Cardiac muscle cell (in vitro differentiated cells and primary cell): Measurements from ENCODE around the gene ACAP1. TPM values are rescaled to one million over a fixed set of nuclear protein-coding genes. Genes with fewer than 3 reads are reported as not detected.

Experiments
- DNase-seq, 2 donors: peaks; one replicate each; pipeline versions ENCODE4 v3.0.0 to v3.0.0-alpha.2; 2010 to 2017; ENCODE audit warnings: low read depth in 1 of 2, low spot score in 1 of 2
- H3K27ac ChIP-seq: fragments of 200-600 bp; sonication (generic); 2 replicates; pipeline ENCODE4 v1.5.1; 2016
- H3K27me3 ChIP-seq: fragments of 200-600 bp; sonication (generic); 2 replicates; pipeline ENCODE4 v1.6.0; 2016; ENCODE audit warnings: control low read depth
- H3K36me3 ChIP-seq: fragments of 200-600 bp; sonication (generic); 2 replicates; pipeline ENCODE4 v1.5.1; 2016; ENCODE audit warnings: control low read depth
- H3K4me1 ChIP-seq: fragments of 200-600 bp; sonication (generic); 2 replicates; pipeline ENCODE4 v1.8.1; 2017; ENCODE audit warnings: low read depth, mild to moderate bottlenecking, mixed run types
- H3K4me3 ChIP-seq: fragments of 200-600 bp; sonication (generic); 2 replicates; pipeline ENCODE4 v1.5.1; 2016; ENCODE audit warnings: mild to moderate bottlenecking
- H3K9me3 ChIP-seq: fragments of 200-600 bp; sonication (generic); 2 replicates; pipeline ENCODE4 v1.5.1; 2017; ENCODE audit warnings: low read depth, mild to moderate bottlenecking, control low read depth
- CTCF ChIP-seq: IDR thresholded peaks from 2 replicates; pipeline ENCODE4 v1.5.1; 2012; ENCODE audit warnings: low read depth, mild to moderate bottlenecking, low read length
- polyA plus RNA-seq: library from polyadenylated mRNA; unstranded; fragments of >200 nt; fragmentation: Nextera tagmentation; extraction: Ambion mirVana; gene quantifications from 2 replicates; pipeline ENCODE4 v1.2.1, GENCODE V29; 2016
- total RNA-seq: library from RNA; depleted of rRNA; stranded (reverse); fragments of >200 nt; gene quantifications from 2 replicates; pipeline ENCODE4 v1.2.3, GENCODE V29; 2016

Gene ACAP1
- total and polyA plus RNA-seq, 2 experiments from 2014 or later = 1.4 to 32.1 TPM

GRCh38 chr17:7392696-7393612 is 56.6 kb downstream of the ACAP1 start:
- Histone ChIP-seq H3K27ac (no peak overlapping the region), H3K9me3 (no peaks in the 10 kb centered on the region), H3K4me1 (peaks cover 4% of the 10 kb centered on the region), H3K4me3 (peak overlapping the region; percentile 74), H3K36me3 (no peaks in the 10 kb centered on the region), H3K27me3 (no peaks in the 10 kb centered on the region)
- TF ChIP-seq CTCF = no peak
- no peak for DNase-seq

- DNase-seq = peak; percentile 16 to 60
- H3K4me3 ChIP-seq = peak overlapping the region; percentile 74
- no peak for TF ChIP-seq CTCF
- H3K9me3 ChIP-seq = no peaks in the 10 kb centered on the region
- H3K27me3 ChIP-seq = no peaks in the 10 kb centered on the region
- no peak overlapping the region for H3K27ac ChIP-seq
- no peaks in the 10 kb centered on the region for H3K36me3 ChIP-seq
- peaks cover 4% of the 10 kb centered on the region for H3K4me1 ChIP-seq
Measured at GRCh38 chr17:7393613-7394451, 57.5 kb downstream of the ACAP1 start.

- Histone ChIP-seq H3K27ac (peak within 1 kb of the TSS; percentile 87), H3K27me3 (no peaks in the 10 kb centered on the region), H3K9me3 (no peaks in the 10 kb centered on the region), H3K36me3 (no peaks in the 10 kb centered on the region), H3K4me3 (peak within 1 kb of the TSS; percentile 74), H3K4me1 (peaks cover 4% of the 10 kb centered on the region)
- DNase-seq = peak; percentile 89 to 93
- TF ChIP-seq CTCF = peak; percentile 40
Measured at GRCh38 chr17:7394452-7395191, 58.3 kb downstream of the ACAP1 start, which contains the start of gene PLSCR3. Gene PLSCR3, minus strand, starts transcription at chr17:7394525. Its CDS starts 415 bp downstream, at chr17:7394110.

- Histone ChIP-seq H3K36me3 (no peaks in the 10 kb centered on the region), H3K27me3 (no peaks in the 10 kb centered on the region), H3K4me3 (no peak overlapping the region), H3K4me1 (peaks cover 4% of the 10 kb centered on the region), H3K27ac (no peak overlapping the region), H3K9me3 (no peaks in the 10 kb centered on the region)
- no peak for DNase-seq
- no peak for TF ChIP-seq CTCF
Measured at GRCh38 chr17:7396147-7396546, 59.8 kb downstream of the ACAP1 start.

- no peaks in the 10 kb centered on the region for H3K9me3 ChIP-seq
- no peak for TF ChIP-seq CTCF
- peaks cover 13% of the 10 kb centered on the region for H3K4me1 ChIP-seq
Measured at GRCh38 chr17:7398612-7399011, 62.3 kb downstream of the ACAP1 start.

More at GRCh38 chr17:7398612-7399011, 62.3 kb downstream of the ACAP1 start:
- Histone ChIP-seq H3K27me3 (no peaks in the 10 kb centered on the region), H3K4me3 (no peak overlapping the region), H3K36me3 (no peaks in the 10 kb centered on the region), H3K27ac (no peak overlapping the region)
- no peak for DNase-seq
